ENCODE data around the gene KDM5A.

The KDM5A gene

DNA sequence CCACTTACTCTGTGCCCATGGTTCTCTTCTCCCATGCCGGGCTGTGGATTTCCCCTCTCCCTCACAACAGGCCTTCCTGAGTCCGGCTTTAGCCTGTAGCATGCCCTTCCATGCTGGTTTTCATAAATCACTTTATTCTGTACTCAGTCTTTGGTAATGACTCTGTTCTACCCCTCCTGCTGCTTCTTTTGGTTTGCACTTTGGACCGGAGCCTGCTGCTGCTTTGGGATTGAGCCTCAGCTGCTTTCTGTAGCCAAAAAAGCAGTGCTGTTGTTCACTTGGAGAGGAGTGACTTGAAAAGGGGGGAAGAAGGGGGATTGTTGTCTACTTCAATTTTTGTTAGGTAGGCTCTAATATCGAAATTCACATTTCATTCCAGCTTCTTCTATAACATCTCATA lies 118.0 kb downstream of the KDM5A start:
- DNase-seq, result no peak

DNA sequence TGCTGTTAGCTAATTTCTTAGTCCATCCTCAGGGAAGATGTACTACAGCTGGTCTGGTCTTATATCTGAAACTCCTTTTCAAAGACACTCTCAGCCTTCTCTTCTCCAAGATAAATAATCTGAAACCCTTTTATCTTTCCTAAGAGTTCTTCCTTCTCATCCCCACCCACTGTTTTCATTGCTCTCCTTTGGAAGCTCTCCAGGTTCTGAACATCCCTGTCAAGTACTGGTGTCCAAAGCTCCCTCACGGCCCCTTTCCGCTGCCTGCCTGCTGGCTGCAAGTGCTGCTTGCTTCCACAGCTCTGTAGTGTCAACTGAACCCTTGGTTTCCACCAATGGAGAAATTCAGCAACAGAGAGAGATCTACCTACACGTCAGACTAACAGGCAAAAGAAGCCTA lies 119.9 kb downstream of the KDM5A start:
- no peak for DNase-seq

DNA sequence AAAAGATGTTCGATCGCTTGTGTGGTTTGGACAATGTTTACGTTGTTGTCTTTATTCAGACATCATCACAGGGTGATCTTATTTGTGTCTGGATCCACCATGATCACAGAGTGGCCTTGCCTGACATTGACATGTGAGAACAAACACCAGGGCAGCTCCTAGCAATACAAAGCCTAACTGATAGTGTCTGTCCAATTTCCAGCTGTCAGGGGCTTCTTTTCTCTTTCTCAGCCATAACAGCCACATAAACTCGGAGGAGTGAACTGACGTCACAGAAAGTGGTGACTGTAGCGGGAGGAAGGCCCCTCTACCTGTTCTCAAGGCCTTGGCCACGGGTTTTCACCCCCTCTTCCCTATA lies 120.7 kb downstream of the KDM5A start:
- DNase-seq, result no peak

DNA sequence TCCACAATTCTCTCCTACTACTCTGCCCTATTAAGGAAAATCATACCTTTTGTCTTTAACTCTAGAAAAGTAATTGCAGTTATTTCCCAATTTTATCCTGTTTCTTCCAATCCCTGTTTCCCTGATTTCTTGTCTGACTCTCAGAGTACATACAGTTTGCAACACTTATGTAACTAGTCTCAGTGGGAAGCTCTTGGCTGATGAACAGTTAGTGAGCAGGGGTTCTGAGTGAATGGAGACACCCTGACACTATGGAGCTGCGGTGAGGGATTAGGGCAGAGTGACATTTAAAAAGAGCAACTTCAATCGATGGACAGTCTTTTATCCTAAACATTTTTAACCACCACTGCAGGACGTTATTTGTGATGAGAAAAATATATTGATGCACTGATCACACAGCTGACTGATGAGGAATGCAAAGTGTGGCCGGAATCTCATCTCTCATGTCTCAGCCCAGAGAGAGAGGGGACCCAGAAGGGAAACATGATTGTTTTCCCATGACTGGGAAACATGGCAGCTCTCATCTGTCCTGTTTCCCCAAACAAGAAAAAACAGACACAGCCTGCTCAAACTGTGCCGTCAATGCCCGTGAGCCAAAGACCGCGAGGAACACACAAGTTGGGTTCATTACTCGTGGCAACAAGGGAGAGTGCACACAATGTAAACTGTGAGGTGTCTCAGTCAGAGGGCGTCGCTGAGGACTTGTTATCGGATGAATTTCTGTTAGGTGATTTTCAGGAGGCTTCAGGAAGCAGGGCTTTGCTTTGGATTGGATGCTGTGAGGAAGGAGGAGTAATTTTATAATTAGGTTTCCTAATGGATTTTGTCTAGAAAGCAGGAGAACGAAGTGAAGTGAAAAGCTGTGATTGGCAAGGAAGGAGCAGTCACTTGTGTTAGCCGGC lies 121.3 kb downstream of the KDM5A start:
- no peak for DNase-seq

DNA sequence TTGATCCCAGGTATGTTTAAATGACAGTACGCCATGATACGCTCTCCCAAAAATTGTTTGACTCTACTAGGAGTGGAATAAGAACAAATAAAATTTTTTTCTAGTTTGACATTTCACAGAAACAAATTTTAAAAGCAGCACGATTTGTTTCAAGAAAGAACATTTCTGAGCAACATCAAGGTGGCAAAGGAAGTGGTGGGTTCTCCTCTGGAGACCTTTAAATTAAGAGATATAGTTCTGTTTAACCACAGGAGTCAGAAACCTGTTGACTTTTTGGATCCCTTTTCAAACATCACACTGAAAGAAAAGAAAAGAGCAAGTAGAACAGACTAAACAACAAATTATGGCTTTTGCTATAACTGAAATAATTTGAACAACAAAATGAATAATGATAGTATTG lies 124.0 kb downstream of the KDM5A start:
- no peak for DNase-seq

DNA sequence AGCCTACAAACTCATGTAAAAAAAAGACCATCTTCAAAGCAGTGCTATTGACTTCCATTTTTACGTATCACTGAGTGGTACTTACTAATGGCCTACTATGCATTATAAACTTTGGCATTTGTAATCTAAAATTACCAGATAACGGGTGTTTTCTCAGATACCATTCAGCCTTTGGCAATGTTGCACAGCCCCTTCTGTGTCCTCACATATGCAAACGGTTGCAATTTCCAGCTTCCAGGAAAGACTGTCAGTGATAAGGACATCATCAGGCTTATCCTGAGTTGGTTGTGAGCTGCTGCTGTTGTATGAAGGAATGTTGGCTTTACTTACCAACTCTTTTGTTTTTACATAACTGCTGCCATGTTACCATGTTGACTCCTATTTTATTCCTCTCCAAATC lies 124.9 kb downstream of the KDM5A start:
- no peak for DNase-seq

DNA sequence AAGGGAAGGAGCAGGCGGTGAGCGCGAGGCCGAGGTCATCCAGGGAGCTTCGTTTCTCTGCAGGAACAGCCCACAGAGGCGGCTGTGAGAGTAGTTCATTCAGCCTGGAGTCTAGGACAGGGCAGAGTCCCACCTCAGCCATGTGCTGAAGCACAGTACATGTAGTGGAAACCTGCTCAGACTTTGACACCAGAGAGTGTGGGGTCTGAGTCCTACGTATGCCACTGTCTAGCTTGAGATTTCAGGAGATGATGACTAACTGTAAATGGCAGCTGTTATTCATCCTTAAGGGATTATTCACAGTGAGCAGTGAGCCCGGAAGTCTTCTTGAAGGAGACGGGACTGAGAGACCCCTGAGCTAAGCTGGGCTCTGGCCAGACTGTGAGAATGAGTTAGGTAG lies 125.5 kb downstream of the KDM5A start:
- DNase-seq, result no peak

DNA sequence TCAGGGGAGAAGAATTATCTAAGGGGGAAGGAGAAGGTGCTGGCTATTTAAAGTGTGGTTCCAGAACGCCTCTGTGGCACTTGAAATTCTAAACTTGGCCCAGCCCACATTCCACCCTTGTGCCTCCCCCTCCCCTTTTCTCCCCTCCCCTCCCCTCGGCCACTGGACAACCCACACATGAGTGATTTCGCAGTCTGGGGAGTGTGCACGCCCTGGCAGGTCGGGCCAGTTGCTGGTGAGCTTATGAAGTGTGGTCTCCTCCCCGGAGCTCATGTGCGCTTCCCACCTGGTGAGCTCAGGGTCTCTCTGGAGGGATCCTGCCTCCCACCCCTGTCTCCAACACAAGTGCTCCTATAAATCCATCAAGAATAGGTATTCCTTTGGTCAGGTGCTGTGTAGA lies 126.3 kb downstream of the KDM5A start, which contains the start of gene SLC6A13:
Gene SLC6A13, minus strand, starts transcription at position 20 of the 400 bp plus-strand sequence. CDS start 2,784 bp downstream, outside the sequence.
- DNase-seq, result no peak

DNA sequence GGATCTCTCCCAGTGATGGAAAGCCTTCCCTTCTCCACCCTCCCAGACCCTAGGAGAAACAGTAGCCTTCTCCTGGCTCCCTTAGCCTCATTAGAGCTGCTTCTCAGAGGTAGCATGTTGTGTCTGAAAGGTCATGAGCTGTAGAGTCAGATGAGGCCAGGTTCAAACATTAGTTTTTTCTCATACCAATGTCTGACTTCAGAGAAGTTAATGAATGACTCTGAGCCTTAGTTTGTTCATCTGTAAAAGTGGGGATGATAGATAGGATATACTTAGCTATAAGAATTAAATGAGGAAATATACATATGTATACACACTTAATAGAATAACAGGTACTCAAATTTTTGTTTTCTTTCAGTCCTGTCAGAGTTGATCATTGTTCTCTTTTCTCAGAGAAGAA lies 127.0 kb downstream of the KDM5A start:
- no peak for DNase-seq

DNA sequence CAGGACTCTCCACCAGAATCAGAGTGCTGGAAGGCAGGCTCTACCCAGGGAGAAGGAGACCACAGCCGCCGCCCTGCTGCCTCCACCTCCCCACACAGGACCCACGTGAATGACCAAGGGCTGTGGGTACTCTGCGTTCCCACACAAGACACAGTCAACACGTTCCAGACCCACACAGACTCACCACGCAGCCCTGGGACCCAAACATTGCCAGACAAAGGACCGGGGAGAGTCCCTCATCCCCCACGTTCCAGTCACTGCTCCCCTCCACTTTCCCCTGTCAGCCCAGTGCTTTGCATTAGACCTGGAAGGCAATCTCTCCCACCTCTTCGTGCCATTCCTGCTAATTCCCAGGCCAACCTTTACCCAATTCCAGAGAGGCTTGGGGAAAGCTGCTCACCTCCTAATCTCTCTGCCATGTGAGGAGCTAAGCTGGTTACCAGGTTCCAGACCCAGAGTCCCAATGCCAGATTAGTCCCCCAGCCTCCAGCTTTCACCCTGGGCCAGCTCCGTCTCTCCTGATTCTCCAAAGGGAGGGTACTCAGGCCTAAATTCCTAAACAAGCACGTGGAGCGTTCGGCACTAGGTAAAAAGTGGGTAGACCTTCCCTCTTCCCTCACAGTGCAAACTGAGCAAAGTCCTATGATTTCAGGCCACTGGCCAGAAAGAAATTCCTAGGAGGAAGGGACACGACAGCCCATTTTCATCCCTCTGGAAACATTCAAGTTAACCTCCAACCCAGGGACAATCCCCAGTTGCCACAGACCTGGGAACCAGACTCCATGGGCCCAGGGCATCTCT lies 131.4 kb downstream of the KDM5A start:
- DNase-seq, result no peak

DNA sequence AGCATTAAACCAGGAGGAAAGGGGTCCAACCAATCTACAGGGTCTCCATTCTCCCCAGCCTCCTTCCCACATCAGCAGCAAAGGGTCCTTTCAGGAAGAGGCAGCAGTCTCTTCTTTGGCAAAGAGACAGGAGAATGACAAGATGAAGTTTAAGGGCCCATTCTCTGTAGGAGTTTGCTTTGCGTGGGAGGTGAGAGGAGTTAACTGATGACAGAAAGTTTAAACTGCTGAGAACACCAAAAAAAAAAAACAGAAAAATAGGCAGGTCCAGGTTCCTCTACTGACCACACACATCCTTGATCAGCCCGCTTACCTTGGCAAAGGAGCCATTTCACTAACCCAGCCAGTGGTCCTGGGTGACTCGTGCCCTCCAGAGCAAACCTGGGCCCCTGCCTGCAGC lies 132.2 kb downstream of the KDM5A start:
- DNase-seq, result no peak

DNA sequence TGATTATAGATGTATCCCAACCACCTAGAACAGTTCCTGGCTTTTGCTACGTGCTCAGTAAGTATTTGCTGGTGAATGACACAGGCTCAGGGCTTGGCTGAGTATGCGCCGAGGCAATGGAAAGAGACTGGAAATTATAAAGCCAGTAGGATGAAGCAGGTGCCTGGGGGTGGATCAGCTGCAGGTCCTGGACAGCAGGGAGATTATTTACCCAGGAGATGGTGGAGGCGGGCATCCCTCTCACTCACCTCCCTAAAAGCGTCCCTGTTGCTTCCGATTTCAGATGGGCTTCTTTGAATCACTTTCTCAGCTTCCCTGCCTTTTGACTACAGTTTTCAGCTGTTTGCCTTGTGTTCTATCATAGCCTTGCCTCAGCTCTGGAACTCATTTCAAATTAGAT lies 132.9 kb downstream of the KDM5A start:
- DNase-seq, result no peak

DNA sequence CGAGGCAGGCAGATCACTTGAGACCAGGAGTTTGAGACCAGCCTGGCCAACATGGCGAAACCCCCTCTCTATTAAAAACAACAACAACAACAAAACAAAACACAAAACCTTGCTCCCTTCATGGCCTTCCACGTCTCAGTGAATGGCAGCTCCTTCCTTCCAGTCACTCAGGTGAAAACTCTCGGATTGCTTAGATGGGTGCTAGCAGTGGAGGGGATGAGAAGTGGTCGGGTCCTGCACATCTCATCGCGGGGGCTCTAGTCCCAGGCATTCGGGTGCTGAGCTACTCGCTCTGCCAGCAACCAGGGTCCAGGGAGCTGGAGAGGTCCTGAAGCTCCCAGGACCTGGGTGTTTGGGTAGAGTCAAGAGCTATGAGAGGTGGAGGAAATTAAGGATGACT lies 134.2 kb downstream of the KDM5A start:
- no peak for DNase-seq

DNA sequence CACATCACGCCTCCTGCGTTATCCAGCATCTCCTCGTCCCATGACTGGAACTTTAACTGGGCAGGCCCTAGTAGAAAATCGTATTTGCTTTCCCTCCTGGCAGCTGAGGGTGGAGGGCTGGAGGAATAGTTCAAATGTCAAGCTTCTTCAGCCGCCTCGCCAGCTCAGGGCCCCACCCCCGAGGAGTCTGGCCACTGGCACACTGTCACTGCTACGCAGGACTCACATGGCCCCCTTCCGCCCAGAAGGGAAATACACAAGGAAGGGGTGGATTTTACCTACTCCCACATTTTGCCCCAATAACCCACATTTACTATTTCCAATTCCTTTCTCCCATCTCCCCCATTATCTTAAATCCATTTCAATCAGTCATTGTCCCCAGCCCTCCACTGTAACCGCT lies 135.1 kb downstream of the KDM5A start:
- no peak for DNase-seq

DNA sequence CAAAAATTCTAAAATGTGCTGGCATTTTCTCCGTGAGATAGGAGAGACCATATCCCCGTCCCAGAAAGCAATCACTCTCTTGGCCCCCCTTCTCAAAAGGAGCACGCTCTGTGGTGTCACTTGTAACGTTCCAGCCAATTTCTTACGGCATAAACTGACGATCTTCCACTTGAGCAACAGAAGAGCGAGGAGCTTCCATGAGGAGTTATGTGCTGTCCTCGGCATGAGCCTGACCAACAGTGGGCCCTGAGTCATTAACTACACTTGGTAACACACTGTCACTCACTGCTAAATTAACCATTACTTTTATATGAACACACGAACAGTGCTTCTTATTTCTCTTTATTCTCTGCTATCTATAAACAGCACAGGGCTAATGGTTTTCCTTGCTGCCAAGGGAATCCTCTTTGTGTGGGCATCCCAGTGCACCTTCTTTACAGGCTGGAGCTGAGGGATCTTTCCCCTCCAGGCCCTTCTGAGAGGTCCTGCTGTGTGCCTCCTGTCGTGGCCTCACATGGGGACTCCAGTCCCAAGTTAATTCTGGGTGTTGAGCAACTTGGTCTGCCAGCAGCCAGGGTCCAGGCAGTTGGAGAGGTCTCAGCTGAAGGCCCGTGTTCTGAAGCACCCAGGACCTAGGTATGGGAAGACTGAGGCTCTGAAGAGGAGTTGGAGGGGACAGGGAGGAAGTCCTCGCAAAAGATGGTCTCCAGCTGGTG lies 135.8 kb downstream of the KDM5A start:
- DNase-seq, result no peak

DNA sequence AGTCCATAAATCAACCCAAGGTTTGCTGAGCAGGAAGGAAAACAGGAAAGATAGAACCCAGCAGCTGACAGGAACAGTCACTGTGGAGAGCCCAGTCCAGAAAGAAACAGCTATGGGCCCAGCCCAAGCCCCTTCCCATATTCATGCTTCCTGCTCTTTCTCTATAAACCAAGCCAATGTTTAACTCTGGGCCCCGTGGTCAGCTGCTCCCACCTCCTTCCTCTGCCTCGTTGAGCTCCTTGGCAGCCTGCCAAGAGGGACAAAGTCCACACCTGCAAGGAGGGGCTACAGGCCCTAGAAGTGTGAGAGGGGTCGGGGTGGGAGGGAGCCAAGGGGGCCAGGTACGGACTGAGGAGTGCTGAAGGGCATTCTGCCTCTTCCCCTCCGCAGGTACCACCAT lies 136.5 kb downstream of the KDM5A start:
- DNase-seq, result no peak

DNA sequence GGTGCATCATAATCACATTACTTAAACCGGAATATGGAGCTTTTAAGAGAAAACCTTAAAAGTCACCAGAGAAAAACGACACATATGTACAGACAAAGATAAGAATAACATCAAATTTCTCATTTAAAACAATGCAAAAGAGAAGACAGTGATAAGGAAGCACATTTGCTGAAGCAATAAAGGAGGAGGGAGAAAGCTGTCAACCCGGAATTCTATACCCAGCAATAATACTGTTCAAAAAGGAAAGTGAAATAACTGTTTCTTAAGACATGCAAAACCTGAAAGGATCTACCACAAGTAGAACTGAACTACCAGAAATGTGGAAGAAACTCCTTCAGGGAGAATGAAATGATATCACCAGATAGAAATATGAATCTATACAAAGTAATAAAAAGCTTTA lies 141.8 kb downstream of the KDM5A start:
- no peak for DNase-seq

DNA sequence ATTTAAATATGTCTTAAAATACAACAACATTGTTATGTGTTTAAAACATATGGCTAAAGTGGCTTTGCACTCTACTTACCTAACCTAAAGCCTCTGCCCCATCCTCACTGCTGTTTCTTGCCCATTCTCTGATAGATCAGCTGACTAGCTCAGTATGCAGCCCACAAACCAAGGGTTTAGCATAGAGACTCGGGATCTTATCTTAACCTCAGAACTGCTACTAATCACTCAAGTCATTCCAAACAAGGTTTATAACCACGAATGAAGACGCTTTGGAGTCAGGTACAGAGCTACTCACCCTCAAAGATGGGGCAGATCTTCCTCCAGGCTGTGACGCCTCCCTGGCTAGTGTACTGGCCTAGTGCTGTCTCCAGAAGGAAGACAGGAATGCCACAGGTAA lies 145.7 kb downstream of the KDM5A start:
- DNase-seq, result no peak

DNA sequence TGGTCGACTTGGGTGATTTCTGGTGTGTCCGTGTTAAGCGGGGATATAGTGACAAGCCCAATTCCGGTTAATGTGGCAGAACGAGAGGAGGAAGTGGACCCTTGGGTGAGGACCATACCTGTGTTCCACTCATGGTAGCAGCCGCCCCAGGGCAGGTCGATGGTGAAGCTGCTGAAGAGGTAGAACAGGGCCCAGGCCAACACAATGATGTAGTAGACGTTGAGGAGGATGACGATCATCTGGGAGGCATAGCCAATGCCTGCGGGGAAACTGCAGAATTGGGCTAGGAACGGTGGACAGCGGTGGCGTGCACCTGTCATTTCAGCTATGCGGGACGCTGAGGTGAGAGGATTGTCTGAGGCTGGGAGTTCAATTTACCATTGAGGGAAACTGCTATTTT lies 146.6 kb downstream of the KDM5A start:
- DNase-seq, result no peak

DNA sequence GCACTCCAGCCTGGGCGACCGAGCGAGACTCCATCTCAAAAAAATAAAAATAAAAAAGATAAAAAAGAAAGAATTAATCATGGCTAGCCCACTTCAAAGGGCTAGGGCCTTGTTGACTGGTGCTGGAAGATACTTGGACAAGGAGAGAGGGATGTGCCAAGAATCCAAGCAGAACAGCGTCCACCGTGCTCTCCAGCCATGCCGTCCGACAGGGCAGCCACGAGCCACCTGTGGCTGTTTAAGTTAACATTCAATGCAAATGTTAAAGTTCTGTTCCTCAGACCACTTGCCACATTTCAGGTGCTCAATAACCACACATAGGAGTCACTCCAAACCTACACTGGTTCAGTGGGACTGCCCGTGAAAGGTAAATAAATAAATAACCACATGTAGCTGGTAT lies 147.9 kb downstream of the KDM5A start:
- DNase-seq, result no peak

DNA sequence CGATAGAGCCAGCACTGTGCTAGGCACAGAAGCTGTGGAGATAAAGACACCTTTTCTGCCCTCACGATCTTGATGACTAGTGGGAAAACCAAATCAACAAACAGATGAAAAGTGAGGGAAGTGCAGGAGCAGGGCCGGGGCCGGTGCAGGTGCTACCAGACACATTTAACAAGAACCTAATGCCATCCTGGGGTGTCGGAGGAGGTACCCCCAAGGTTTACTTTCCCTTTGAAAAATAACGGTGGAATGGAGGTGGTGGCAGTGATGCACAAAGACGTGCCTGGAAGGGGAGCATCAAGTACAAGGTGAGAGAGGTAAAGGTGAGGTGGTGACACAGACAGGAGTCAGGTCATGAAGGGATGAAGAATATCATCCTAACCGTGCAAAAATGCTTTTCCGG lies 148.6 kb downstream of the KDM5A start:
- DNase-seq, result no peak

DNA sequence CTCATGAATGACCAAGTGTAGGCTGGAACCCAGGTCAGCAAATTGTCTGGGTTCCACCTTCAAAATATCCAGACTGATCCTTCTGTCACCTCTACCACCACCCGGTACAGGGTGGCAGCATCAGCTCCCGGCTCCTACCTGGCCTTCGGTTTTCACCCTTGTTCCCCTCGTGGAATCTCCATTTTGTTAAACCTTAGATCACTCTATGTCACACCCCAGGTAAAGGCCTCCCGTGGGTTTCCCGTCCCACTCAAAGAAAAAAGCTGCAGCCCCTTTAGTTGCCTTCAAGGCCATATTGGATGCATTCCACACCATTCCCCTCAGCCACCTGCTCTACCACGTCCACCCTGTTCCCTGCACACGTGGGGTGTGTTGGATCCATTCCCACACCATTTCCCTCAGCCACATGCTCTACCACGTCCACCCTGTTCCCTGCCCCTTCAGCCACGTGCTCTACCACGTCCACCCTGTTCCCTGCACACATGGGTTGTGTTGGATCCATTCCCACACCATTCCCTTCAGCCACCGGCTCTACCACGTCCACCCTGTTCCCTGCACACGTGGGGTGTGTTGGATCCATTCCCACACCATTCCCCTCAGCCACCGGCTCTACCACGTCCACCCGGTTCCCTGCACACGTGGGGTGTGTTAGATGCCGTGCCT lies 150.3 kb downstream of the KDM5A start:
- DNase-seq, result no peak

DNA sequence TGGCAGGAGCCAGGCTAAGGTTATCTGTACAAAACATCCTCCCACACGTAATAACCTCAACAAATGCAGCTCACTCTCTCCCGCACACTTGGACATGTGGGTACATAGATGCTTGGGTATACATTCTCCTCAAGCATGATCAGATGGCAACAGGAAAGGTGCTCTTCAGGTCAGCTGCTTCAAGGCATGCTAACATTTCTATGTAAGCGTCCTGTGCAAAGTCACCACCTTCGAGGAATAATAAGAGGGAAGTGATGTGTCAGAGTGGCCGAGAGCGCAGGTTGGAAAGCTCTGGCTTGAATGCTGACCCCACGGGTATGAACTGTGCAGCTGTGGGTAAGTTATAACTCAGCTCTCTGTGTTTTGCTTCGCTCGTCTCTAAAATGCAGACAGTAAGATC lies 151.0 kb downstream of the KDM5A start:
- DNase-seq, result no peak

Measured in central memory CD4-positive, alpha-beta T cell (primary cell).